ENCODE measurements around the gene ASIP.
"Not testable (repeated sequence)": the region's sequence is repeated elsewhere in the genome, so short reads cannot be mapped to it uniquely, and the experiment has no call there.

Gene ASIP

DNA sequence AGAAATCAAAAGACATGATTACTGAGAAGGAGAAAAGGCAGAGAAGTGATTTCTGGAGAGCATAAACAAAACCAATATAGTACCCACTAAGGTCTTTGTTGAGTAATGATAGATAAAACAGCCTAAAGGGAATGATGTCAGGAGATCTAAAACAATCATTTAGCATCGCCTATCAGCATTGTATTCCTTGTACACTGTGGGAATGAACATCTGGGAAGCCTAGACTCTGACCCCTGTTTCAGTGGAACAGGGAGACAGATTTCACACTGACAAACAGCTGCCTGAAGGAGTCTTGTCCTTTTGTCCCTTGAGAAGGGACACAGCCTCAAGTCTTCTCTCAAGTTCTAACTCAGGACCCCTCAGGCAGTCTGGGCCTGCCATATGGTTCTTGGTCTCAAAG is 1.7 kb downstream of the ASIP start:
- no peak for DNase-seq (ENCODE audit: low read depth)

DNA sequence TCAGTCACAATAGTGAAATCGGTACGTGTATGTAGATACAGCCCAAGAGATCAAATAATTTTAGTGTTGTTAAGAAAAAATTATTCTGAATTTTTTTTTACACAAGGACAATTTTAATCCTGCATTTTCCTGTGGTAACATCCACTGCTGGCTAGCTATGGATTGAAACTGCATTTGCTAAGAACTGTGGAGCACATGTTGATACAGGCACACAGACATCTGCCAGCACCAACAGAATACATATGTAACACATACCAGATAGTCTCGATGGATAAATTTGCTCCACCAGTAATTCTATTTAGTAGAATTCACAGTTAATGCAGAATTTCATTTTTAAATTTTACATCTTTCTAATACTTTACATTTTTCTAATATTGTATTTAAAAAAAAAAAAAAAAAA is 2.2 kb downstream of the ASIP start:
- no peak for DNase-seq (ENCODE audit: low read depth)

DNA sequence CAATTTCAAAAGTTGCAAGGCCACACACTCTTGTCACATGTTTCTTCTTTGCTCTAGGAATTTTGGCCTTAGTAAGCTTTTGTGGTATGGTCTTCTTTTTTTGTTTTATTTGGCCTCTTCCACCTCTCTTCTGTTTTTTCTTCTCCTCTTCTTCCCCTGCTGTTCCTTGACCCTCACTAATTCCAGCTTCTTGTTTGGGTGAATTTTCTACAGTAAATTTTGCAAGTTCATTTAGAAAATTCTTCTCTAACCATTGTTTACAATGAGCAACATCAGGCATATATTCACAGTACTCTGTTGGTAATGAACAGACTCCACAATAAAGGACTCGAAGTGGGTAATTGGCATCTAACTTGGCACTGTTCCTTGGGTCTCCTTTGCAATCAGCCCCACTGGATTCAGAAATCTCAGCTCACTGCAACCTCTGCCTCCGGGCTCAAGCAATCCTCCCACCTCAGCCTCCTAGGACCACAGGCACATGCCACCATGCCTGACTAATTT is 5.0 kb downstream of the ASIP start:
- no peak for DNase-seq (ENCODE audit: low read depth)

DNA sequence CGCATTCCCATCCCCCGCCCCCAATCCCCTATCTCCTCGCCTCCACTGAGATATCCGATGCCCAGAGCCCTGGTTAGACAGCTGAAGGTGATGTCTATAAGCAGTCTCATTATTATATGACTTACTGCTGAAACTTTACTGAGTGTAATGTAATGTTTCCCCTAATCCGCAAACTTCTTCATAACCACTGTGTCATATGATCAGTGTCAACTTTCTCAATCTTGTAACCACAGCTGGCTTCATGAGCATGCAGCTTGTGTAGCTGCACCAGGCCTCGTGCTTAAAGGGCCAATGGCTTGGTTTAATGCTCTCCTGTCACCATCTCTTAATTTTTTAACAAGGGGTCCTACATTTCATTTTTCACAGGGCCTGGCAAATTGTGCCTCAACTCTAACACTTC is 8.1 kb downstream of the ASIP start:
- no peak for DNase-seq (ENCODE audit: low read depth)

DNA sequence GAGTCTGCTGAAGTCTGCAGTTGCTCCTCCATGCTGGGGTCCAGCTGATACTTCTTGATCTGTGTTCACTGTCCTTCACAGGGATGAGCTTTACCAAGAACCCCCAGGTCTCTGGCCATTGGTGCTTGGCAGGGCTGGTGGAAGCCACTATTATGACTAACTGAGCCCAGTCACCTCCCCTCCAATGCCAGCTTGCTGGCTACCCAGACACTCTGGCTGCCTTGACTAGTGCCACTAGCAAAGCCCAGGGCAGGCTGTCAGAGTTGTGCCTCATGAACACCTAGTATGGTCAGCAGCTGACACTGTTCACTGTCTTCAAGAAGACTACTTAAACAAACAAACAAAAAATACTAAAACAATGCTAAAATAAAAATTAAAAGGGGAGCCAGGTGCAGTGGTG is 8.8 kb downstream of the ASIP start:
- DNase-seq (ENCODE audit: low read depth) = no peak

DNA sequence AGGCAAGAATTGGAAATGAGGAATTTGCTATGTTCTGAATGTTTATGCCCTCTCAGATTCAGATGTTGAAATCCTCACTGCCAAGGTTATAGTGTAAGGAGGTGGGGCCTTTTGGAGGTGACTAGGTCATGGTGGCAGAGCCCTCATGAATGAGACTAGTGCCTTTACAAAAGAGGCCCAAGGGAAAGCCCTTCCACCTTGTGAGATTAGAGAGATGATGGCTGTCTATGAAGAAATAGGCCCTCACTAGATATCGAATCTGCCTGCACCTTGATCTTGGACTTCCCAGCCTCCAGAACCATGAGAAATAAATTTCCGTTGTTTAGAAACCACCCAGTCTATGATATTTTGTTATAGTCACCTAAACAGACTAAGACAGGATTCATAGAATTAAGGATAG is 10.4 kb downstream of the ASIP start:
- no peak for DNase-seq (ENCODE audit: low read depth)

DNA sequence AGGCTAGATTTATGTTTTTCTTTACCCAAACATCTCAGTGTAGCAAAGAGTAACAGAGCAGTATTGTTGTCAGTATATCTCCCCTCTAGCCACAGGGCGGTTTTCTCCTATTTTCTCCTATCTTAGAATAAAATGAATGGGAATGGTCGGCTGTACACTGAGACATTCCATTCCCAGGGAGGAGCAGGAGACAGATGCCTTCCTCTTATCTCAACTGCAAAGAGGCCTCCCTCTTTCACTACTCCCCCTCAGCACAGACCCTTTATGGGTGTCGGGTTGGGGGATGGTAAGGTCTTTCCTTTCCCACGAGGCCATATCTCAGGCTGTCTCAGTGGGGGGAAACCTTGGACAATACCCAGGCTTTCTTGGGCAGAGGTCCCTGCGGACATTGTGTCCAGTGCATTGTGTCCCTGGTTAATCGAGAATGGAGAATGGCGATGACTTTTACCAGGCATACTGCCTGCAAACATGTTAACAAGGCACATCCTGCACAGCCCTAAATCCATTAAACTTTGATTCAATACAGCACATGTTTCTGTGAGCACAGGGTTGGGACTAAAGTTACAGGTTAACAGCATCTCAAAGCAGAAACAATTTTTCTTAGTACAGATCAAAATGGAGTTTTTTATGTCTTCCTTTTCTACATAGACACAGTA is 11.3 kb downstream of the ASIP start:
- not testable (repeated sequence) for DNase-seq (ENCODE audit: low read depth)

DNA sequence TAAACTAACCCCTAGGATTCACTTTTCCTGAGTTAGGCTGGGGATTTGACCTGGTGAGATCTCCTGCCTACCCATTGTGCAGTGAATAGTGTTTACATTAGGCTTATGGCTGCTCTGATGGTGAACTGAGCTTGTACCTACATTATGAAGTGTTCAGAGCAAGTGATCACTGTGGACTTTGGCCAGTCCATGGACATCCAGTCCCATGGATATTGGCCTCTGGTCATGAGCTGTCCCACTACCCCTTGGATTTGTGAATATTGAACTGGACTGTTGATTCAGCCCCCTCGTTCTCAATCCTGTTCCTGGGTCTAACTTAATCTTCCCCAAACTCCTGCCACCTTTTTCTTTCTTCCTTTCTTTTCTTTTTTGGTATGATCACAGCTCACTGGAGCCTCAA is 13.8 kb downstream of the ASIP start:
- DNase-seq (ENCODE audit: low read depth) = no peak

DNA sequence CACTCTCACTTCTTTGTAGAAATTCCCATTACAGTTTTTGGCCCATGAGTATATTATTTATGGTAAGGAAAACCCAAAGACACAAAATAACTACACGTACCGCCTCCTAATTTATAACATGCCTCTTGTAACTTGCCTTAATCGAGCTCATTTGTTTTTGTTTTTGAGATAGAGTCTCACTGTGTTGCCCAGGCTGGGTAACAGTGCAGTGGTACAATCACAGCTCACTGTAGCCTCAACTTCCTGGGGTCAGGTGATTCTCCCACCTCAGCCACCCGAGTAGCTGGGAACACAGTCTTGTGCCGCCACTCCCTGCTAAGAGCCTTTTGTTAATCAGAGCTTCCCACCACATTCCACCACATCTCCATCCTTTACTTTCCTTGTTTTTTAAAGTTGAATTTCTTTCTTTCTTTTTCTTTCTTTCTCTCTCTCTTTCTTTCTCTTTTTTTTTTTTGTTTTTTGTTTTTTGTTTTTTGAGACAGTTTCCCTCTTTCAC is 15.5 kb downstream of the ASIP start:
- no peak for DNase-seq (ENCODE audit: low read depth)

DNA sequence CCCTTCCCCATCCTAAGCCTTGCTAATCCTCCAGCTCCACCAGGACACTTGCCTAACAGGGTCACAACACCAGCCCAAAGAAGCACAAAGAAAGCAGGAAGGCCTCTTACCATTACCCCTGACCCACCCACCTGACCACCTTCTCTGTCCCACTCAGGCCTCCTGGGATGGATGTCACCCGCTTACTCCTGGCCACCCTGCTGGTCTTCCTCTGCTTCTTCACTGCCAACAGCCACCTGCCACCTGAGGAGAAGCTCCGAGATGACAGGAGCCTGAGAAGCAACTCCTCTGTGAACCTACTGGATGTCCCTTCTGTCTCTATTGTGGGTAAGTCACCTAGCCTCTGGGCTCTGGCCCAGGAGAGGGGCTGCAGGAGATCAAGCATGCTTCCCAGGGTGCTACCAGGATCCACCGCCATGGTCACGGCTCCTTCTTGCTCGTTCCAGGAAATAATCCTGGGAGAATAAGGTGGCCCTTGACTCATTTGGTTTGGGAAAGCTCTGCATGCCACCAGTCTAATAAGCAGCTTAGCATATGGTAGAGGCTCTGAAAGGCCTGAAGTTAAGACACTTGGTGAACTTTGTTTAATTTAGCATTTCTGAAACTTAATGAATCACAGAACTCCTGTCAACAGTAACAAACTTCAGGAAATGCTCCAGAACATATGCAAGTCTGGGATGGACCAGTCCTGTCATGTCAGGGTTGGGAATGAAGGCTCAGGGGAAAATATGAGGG is 19.2 kb downstream of the ASIP start:
- DNase-seq (ENCODE audit: low read depth) = no peak

DNA sequence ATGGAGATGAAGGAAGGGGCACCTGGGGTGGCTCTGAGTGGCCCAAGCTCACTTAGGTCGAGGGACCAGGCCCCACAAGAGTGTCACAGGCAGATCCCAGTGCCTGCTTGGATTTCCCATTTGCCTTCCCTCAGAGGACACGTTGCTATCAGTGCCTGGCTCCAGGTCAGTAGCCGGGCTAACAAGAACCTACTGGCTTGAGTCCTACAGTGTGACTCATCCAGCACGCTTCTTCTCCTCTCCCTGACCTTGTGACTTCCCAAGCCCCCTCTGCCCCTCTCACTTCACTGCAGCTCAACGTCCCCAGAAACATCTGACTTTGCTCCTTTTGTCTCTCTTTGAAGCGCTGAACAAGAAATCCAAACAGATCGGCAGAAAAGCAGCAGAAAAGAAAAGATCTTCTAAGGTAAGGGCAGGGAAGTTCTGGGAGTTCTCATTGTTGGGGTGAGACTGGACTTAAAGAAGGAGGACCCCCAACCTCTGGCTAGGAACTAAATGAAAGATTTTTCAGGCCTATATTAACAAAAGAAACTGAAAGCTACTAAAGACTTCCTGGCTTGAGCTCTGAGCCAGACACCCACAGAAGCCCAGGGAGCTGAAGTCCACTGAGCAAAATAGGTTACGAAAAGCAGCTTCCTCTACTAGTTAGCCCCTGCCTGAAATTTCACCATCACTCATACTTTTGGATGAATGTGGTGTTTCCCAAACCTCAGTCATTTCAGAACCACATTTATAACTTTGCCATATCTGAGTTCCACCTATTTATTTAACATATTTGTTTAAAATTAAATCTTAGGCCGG is 21.5 kb downstream of the ASIP start:
- no peak for DNase-seq (ENCODE audit: low read depth)

DNA sequence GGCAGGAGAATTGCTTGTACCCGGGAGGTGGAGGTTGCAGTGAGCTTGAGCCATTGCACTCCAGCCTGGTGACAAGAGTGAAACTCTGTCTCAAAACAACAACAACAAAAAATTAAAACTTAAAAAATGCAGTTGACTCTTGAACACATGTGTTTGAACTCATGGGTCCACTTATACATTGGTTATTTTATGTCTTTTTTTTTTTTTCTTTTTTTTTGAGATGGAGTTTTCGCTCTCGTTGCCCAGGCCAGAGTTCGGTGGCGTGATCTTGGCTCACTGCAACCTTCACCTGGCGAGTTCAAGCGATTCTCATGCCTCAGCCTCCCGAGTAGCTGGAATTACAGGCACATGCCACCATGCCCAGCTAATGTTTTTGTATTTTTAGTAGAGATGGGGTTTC is 22.2 kb downstream of the ASIP start:
- not testable (repeated sequence) for DNase-seq (ENCODE audit: low read depth)

DNA sequence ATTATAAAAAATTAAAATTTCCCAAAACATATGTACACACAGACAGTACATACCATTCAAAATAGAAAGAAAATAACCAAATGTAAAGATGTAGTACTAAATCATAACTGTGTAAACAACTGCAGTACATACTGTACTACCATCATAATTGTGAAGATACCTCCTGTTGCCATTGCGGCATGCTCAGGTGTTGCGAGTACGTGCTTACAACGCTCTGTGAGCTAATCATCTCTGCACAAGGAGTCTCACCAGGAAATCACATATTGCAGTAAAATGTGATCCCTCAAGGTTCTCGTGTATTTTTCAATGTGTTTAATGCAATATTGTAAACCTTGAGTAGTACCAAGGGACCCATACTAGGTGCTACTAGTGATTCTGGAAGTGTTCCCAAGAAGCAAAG is 22.9 kb downstream of the ASIP start:
- no peak for DNase-seq (ENCODE audit: low read depth)

DNA sequence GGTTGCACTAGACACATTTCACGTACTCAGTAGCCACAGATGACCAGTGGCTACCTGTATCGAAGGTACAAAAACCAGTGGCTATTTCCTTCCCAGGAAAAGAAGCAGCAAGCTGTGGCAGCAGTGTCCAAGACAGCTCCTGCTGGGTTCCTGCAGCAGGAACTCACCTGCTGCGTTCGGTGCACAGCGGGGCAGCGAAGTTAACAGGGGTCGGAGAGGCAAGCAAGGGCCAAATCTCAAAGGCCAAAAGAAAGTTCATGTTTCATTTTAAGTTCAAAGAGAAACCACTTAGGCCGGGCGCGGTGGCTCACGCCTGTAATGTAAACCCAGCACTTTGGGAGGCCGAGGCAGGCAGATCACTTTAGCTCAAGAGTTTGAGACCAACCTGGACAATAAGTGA is 26.9 kb downstream of the ASIP start:
- DNase-seq (ENCODE audit: low read depth) = no peak

DNA sequence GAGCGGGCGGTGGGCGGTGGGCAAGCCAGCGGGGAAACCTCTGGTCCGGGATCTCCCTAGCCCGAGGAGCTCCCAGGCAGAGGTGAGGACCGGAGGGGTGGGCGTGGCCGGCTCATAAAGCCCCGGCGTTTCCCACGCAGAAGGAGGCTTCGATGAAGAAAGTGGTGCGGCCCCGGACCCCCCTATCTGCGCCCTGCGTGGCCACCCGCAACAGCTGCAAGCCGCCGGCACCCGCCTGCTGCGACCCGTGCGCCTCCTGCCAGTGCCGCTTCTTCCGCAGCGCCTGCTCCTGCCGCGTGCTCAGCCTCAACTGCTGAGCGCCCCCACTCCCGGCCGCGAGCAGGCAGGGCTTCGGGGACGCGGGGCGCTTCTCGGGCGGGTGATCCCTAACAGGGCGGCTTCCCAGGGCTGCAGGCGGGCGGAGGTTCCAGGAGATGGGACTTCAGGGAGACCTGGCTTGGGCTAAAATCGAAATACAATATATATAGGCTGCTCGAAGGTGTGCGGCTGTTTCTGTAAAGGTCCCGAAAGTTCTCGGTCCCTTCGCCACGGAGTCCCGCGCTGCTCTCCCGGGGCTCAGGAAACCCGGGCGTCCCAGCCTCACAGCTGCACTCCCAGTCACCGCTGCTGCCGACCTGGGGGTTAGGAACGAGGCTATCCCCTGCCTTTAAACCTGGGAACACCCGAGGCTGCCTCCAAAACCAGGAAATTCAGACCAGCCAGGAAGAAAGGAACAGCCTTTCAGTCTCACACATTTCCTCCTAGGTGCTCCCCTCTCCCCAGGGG is 27.8 kb downstream of the ASIP start:
- no peak for DNase-seq (ENCODE audit: low read depth)

DNA sequence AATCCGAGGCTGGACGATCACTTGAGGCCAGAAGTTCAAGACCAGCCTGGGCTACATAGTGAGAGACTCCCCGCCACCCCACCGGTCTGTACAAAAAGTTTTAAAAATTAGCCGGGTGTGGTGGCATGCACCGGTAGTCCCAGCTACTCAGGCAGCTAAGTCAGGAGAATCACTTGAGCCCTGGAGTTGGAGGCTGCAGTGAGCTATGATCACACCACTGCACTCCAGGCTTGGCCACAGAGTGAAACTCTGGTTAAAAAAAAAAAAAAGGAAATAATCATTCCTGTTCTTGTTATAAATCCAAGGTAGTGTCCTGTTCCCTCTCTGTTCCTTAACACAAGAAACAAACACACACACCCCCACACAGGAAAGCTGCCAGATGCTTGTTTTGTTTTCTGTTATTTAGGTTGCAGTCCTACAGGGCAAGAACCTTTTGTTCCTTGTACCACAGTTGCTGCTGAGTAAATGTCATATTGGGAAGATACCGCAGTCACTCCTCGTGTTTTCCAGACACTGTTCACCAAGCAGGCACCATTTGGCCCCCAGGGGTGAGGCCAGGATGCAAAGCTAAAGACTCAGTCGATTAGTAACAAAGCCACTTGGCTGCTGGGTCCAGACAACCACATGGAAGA is 28.9 kb downstream of the ASIP start:
- DNase-seq (ENCODE audit: low read depth) = no peak

DNA sequence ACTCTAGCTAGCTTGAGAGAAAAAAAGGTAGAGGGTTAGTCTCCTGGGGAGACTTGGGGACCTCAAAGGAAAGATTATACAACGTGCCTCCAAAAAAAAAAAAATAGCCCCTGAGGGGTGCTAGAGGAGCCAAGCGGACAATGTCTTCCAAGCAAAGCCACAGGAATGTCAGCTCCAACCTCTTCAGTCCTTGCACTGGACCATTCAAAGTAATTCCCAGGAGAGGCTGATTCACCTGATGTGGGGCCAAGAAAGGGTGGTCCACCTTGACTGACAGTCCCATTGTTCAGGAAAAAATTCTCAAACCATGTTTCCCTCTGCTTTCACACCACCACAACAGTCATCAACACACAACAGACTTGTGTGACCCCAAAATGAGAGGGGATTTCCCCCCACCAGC is 30.7 kb downstream of the ASIP start:
- peak; percentile 45 for DNase-seq (ENCODE audit: low read depth)

DNA sequence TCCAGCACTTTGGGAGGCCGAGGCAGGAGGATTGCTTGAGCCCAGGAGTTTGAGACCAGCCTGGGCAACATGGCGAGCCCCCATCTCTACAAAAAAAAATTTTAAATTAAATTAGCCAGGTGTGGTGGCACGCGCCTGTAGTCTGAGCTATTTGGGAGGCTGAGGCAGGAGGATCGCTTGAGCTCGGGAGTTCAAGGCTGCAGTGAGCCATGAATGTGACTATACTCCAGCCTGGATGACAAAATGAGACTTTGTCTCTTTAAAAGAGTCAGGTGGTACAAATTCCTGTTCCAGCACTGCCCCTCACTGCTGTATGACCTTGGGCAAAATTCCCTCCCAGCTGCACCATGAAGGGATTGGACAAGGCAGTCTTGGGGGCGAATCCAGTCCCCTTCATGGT is 33.5 kb downstream of the ASIP start:
- DNase-seq (ENCODE audit: low read depth) = no peak

DNA sequence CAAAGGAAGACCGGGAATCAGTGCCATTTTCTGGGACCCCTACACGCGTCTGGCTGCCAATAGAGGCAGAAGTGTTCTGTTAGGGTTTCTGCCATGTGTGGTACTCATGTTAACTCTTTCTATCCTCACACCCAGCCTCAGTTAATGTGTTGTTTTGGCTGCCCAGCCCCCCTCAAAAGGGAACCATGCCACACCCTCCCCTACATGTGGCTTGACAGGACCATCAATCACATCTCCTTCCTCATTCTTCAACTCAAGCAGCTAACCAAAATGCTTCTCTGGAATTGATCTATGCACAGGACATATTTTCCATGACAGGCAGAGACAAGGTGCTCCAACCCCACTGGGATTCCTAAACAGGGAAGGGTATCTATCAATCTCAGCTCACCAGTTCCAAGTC is 40.0 kb downstream of the ASIP start:
- no peak for DNase-seq (ENCODE audit: low read depth)

DNA sequence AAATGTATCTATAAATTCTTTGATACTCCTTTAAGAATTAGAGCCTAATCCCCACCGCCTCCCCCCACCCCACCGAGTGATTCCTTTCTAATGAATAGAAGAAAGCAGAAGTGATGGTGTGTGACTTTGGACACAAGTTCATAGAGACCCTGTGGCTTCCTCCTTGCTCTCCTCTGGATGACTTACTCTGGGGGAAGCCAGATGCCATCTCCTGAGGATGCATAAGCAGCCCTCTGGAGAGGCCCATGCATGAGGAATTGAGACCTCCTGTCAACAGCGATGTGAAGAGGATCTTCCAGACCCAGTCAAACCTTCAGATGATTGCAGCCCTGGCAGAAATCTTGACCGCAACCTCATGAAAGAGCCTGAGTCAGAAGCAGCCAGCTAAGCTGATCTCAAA is 40.8 kb downstream of the ASIP start:
- no peak for DNase-seq (ENCODE audit: low read depth)

DNA sequence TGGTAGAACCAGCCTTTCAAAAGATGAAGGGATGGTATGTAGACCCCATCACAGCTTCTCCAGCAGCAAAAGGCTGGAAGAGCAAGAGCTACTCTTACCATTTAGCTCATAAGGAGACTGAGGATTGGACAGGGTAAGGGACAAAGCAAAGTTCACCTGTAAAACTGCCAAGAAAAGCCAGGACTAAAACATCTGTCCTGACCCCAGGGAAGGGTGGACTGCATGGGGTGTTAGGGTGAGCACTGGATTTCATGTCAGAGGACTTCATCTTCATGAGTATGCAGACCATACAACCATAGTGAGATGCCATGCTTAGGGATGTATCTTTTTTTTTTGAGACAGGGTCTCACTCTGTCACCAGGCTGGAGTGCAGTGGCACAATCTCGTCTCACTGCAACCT is 42.6 kb downstream of the ASIP start:
- no peak for DNase-seq (ENCODE audit: low read depth)

DNA sequence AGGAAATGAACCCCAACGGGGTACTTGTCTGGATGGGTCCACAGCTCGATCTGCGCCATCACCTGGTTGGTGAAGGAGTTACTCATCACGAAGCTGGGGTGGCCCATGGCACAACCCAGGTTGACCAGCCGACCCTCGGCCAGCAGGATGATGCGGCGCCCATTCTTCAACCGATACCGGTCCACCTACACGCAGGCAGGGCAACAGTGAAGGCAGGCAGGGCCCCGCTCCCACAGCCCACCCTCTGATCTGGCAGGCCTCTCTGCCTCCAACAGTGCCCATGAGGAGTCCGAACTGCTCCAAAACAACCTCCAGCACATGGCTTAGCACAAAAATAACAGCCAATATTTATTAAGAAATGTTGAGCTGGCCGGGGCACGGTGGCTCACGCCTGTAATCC is 44.2 kb downstream of the ASIP start:
- DNase-seq (ENCODE audit: low read depth) = no peak

All from HS-5 (cell line).